Measurements from ENCODE around the gene NOX5.

The NOX5 gene

DNA sequence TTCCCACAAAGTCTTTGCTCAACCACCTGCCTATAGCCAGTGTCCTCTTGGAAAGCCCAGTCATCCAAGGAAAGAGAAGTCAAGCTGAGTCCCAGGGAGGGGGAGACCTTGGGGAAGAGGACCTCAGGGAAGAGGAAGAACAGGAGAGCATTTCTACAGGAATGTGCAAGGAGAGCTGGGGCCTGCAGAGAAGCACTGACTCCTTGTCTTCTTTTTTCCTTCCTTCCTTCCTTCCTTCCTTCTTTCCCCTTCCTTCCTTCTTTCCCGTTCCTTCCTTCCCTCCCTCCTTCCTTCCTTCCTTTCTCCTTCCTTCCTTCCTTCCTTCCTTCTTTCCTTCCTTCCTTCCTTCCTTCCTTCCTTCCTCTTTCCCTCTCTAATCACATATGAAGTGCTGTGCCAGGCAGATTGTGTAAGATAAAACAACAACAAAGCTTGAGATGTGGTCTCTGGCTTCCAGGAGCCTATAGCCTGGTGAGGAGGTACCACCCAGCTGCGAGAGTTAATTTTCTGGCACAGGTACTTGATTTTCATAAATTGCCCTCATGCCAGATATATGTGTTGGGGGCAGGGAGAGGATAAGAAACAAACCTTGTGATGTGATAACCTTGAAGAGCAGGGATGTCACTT, 70.0 kb downstream of the NOX5 start:
- no peak for DNase-seq

DNA sequence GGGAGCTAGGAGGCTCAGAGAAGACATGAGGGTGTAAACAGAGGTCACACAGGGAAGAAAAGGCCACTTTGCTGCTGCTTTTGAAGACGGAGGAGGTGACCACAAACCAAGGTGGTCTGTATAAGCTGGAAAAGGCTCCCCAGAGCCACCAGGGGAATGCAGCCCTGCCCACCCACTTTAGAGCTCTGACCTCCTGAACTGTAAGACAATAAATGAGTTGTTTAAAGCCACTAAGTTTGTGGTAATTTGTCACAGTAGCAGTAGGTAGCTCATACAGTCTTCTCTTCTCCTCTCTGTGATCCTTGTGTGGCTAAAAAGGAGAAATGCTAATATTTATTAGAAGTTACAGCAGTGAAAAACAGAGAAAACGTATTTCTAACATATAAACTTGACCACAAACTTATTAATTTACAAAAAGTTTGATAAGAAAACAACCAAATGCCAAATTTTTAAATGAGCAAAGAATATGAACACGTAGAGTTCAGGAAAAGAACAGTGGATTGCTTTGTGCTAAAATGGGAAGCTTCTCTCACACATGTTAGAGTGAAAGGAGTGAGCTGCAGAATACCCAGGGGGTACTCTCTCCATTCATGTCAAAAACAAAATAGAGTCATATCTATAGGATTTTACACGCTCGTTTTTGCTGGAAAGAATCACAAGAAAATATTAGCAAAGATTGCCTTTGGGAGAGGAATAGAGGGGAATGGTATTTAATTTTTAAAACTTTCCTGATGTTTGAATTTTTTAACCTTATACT, 71.0 kb downstream of the NOX5 start:
- DNase-seq, result no peak

DNA sequence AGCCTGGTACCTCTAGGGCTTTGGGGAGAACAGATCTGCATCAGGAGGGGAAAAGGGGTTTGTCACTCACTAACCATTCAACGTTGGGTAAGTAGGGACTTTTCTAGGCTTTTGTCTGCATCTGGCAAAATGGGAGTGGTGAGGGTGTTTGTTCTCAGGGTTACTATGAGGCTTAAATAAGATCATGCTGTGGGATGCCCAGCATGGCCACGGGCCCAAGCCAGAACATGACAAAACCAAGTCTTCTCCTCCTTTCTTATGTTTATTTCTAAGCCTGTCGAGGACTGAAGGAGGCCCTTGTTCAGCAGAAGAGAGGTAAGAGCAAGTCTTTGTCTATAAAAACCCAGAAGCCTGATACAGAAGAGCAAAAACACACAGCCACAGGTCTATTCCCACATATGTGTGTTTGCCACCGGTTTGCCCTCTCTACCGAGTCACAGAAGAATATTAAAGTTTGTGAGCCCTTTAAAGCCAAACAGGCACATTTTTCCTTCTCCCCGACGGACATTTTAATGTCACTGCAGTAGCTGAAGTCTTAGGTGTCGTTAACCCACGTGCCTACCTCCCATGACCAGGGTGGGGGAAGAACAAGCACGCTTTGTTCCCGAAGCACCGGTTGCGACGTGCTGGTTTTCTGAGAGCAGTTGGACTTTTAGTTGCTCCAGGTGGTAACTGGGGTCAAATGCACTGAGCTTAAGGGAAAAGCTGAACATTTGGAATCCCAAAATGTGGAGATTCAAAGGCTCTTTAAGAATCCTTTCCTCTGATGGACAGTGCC, 72.1 kb downstream of the NOX5 start:
- DNase-seq, result no peak

DNA sequence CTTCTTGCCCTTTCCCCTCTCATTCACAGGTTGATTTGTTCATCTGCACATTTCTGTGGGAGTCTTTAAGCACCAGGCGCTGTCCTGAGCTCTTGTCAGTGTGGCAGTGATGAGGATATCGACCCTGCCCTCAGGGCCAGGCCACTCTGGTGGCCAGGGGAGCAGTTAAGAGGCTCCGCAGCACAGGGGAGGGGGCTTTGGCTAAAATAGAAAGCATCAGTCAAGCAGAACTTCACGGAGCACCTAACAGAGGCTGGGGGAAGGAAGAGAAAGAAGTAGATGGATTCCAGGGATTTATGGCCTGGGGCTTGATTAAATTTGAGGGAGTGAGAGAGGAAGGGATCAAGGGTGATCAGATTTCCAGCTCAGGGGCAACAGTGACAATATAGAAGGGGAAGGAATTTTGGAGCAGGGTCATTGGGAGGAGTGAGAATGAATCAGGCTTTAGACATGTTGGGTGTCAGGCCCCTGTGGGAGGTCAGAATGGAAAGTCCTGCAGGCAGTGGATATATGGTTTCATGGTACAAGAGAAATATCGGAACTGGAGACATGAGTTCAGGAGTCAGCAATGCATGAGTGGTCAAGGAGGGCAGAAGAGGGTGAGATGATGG, 73.0 kb downstream of the NOX5 start:
- DNase-seq, result no peak

DNA sequence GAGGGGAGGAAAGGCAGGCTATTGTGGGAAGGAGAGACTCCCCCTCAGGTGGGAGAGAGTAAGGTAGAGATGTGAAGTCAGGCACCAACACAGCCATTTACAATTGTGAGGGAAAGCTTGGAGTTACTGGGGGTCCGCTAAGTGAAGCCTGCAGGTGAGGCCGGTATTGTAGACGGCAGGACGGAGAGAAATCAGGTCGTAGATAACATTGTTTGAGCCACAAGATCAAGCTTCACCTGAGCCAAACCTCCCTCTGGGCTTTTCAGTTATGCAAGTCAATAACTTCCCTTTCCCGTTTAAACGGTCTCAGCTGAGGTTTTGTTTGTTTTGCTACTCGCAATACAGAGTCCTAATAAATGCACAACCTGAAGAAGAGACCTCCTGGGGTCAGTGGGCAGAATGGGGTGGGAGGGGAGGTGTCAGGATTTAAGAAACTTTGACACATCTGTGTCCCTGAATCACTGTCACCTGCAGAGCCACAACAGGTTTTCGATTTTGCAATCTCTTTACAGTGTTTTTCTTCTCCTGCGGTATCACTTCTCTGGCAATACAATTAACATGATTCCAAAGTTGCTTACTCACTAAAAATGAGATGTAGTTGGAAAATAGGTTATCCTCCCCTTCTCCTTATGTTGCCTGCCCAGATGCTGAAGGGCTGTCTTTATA, 73.9 kb downstream of the NOX5 start:
- DNase-seq, result no peak

DNA sequence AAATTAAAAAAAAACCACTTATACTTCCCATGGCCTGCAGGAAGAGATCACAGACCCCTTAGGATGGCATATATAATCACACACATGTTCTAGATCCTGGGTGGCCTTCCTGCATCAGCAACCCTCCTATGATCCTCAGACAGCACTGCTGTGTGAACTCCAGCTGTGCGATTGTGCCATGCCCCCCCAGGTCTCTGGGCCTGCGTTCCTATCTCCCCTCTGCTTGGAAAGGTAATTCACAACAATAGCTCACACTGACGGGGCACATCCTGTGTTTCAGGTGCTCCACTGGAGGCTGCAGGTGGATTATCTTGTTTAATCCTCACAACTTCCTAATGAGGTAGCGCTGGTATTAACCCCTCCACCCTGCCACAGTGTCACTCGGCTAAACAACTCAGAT, 74.8 kb downstream of the NOX5 start:
- DNase-seq, result no peak

DNA sequence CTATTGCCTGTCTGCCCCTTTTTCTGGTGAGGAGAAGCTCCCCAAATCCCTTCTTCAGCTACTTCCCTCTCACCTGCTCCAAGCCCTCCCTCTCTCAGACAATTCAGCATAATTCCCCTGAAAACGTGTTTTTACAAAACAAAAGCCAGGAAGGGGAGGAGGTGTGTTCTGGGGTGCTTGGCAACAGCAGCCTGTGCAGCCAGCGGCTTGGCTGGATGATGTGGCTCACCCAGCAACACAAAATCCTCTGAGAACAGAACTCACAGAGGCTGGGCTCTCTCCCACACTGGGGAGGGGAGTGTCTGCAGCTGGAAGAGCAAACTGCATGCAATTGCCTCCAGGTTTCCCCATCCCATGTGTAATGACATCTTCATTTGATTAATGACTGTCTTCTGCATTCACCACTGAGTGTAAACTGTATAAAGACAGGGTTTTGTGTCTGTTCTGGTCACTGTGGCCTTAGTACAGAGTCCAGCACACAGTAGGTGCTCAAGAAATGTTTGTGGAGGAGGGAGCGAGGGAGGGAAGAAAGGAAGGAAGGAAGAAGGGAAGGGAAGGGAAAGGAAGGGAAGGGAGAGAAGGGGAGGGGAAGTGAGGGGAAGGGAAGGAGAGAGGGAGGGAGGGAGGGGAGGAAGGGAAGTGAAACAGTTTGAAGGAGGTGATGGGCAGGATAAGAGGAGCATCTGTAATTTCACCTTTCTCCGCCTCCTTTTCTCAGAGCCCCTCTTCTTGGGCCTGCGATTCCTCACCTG, 75.9 kb downstream of the NOX5 start:
- DNase-seq, result peak; percentile 10

DNA sequence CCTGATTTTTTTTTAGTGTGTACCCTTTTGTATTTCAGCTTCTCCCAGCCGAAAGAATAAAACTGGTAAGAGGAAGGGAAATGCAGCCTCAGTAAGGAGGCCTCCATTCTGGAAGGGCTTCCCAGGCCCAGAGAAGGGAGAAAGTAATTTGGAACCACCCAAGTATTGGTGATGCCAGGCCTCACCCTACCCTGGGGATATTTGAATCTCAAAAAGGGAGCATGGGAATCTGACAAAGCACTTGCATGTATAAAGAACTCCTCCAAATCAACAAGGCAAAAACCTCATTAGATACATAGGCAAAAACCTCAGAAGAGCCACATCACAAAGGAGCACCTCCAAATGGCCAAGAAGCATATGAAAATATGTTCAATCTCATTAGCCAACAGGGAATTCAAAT, 77.2 kb downstream of the NOX5 start:
- DNase-seq, result no peak

DNA sequence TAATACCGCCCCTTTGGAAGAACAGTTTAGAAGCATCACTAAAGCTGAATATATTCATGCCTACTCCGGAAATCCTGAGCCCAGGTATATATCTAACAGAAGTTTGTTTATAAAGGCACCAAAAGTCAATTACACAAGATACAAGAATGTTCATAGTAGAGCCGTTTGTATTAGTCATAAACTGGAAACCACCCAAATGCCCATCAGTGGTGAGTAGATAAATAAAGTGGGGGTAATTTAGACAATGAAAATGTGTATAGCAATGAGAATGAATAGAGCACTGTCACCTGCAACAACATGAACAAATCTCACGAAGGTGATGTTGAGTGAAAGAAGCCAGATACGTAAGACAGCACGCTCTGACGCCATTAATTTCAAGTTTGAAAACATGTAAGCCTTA, 77.7 kb downstream of the NOX5 start:
- DNase-seq, result no peak

DNA sequence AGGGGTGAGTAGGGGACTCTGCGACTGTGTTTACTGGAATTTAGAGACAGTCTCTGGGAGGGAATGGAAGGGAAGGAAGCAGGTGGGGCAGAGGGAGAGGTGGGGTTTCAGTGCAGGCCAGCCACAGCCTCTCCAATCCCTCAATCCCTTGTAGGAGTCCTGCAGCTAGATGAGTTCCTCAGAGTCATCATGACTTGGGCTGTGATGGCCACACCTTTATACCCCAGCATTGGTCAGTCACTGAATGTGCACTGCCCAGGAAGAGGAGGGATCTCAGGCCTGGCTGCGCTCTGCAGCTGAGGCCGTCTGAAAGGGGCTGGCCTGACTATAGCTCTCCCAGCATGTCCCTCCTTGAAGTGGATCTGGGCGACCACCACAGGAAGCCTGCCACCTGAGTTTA, 78.6 kb downstream of the NOX5 start:
- DNase-seq, result no peak

DNA sequence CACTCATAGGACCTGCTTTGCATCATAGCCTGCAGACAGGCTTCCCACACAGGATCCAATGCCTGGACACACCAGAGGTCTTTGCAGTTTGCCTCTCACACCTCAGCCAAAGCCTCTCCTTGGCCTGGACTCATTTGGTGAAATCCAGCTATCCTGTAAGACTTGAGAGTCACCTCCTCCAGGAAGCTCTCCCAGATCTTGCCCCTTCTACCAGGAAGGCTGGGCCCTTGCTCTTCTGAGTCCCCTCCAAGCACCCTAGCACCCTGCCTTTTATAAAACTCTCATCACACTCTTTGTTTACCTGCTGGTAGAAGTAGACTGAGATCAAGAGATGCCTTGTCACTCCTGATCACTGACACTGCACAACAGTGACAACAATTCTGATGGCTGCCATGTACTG, 79.1 kb downstream of the NOX5 start:
- DNase-seq, result no peak

DNA sequence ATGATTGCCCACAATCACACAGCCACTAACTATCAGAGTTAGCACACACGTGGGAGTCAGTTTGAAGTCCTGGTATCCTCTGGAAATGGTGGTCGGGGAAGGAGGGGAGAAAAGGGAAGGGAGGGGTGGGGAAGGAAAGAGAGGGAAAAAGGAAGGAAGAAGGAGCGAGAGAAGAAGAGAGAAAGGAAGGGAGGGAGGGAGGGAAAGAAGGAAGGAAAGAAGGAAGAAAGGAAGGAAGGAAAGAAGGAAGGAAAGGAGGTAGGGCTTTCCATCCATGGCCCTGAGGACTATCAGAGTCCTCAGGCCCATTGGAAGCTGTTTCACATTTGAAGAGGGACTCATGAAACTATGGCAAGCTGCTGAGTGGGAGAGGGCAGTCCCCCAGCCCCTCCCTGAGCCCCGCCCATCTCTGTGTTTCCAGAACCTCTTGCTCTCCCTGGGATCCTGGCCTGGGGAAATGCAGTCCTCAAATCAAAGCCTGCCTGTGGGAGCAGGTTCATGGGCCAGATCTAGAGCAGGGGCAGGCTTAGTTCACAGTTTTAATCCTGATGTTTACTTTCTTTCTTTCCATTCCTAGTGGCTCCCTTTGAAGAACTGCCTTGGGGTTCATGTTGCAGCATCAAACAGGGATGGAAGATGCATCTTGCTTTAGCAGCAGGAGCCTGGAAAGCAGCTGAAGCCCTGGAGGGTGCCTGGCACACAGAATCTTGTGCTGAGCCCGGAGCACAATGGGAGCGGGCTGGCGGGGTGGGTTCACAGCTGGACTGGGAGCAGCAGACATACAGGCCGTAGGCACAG, 79.8 kb downstream of the NOX5 start:
- DNase-seq, result no peak

DNA sequence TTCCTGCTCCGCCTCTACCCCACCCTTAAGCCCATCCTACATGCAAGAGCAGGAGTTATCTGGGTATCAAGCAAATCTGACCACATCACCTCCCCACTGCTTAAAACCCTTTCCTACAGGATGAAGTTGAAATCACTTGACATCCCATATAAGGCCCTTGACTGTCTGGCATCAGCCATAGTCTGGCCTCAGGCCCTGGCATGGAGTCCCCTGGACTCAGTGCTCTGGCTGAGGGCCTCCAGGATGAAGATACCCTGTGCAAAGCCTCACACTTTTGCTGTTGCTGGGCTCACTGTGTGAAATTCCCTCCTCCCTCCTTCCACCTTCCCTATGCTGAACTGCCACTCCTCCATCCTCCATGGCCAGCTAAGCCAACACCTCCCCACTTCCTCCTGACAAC, 80.8 kb downstream of the NOX5 start:
- no peak for DNase-seq

DNA sequence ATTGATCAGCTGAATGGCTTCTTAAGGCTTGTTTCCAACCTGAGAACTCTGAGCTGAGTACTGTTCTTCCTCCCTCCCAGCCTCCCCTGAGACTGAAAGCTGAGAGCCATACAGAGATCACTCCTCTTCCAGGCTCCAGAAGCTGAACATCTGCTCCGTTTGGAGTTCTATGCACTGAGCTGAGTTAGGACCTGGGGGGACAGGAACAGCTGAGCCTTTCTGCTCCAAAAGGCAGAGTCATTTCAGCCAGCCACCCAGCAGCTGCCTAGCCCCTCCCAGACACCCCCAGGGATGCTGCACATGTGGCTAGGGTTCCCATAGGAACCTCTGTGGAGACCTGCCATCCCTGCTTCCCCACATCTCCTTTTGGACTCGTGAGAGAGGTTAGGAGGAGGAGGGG, 81.7 kb downstream of the NOX5 start:
- no peak for DNase-seq

DNA sequence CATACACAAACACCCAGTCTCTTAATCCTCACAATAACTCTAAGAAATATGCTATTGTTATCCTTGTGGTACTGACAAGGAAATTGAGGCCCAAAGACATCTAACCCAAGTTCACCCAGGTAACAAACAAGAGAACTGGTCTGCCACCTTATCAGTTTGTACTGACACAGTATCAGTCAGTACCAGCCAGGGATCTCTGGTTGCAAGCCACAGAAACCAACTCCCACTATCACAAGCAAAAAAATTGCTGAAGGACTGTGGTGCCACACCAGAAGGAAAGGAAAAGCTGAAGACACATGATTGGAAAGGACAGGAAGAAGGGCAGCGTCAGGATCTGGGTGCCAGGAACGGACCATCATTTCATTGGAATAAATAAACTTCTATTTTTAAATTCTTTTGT, 82.1 kb downstream of the NOX5 start:
- DNase-seq, result no peak

DNA sequence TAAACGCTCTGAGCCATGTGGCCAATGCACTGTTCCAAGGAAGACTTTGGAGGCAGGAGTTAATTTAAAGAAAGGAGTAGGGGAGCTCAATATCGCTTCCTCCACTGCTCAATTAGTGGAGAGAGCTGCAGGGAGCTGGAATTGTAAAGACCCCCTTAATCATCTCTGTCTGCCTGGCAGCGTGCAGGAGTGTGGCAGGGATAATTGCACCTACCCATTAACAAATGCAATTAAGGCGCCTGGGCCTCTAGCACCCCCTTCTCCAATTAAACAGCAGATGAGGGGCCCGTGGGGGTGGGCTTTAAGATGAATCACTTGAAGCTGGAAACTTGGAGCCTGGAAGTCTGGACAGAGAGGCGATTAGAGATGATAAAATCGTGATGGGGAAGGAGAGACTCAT, 84.3 kb downstream of the NOX5 start:
- no peak for DNase-seq

DNA sequence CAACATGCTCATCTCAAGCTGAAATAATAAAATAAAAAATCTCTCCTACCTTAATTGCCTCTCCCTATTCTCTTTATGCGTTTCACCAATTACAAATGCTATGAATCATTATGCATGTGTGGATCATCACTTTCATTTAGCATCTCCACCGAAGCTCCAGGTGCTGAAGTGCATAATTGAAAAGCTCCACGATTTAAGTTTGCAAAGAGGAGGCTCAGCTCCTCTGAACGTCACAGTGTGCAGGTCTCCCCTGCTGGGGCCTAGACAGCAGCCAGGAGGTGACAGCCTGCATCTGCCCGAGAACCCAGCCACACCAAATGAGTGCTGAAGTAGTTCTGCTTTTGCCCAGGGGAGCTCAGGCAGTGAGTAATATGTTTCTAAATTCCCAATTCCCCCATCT, 85.4 kb downstream of the NOX5 start:
- no peak for DNase-seq

DNA sequence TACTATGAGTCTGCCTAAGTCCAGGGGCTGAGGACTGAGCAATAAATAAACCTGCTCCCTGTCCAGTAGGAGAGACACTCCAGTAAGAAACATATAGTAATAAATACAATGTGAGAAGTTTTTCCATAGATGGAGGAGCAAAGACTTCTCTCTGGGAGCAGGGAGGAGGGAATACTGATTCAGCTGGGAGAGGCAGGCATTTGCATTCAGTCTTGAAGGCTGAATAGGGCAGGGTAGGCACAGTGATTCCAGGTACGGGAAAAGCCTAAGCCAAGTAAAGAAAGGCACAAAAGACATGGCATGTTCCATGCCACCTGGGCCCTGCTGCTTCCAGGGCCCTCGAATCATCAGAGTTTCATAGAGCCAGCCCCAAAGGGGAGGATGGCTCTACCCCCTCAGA, 86.3 kb downstream of the NOX5 start:
- DNase-seq, result no peak

DNA sequence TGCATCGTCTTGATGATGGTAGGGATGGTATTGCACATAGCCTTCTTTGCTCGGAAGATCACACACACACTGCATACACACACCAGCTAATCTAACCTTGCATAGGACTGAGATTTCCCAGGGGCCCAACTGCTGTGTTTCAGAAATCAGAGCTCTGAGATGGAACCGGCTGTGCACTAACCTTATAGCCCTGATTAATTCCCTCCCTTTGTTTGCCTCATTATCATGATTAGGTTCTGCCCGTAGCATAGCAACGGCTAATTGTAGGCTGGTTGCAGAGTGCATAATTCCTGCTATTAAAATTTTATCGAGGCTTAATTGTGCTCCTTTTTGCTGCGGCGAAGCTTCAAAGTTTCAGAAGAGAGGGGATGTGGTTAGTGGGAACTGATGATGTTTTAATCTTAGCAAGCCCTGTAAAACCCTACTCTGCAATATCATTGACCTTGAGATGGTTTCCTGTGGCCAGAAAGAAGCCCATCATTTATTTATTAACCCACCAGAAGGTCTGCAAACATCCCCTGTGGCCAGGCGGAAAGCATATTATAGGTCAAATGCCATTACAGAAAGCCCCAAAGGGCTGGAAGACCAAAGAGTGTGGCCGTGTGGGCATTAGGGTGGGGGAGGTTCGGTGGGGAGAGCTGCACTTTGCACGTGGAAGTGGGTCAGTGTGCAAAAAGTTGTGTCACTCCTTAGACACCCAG, 89.7 kb downstream of the NOX5 start:
- no peak for DNase-seq

DNA sequence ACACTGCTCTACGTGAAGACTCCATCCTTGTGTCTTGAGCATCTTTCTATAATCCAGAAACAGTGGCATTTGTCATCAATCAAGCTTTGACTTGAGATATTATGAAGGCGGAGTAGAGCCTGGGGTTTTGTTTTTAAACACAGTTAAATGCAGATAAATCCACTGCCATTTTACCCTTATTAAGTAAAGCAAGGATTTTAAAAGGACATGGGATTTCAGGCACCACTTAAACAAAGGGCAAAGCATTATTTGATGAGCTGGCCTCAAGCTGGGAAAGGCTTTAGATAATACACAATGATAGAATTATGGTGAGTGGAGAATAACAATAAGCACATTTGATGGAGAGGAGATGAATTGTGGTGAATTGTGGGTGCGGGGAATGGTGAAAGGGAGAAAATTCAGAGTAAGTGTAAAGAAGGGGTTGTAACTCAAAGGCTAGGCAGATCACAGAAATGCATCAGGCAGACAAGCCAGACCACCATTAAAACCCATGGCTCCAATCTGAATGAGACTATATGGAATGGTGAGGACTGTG, 91.0 kb downstream of the NOX5 start:
- DNase-seq, result no peak

Data from NCI-H2227 treated with DMSO at 0.1 percent for 48 hours (cell line).